Measurements from ENCODE around the gene ARHGAP9. TPM values are rescaled to one million over a fixed set of nuclear protein-coding genes. Genes with fewer than 3 reads are reported as not detected.
"Not testable (repeated sequence)": the region's sequence is repeated elsewhere in the genome, so short reads cannot be mapped to it uniquely, and the experiment has no call there.

The ARHGAP9 gene
- total RNA-seq, 1 donor from 2014 or later, result 1.1 TPM

DNA sequence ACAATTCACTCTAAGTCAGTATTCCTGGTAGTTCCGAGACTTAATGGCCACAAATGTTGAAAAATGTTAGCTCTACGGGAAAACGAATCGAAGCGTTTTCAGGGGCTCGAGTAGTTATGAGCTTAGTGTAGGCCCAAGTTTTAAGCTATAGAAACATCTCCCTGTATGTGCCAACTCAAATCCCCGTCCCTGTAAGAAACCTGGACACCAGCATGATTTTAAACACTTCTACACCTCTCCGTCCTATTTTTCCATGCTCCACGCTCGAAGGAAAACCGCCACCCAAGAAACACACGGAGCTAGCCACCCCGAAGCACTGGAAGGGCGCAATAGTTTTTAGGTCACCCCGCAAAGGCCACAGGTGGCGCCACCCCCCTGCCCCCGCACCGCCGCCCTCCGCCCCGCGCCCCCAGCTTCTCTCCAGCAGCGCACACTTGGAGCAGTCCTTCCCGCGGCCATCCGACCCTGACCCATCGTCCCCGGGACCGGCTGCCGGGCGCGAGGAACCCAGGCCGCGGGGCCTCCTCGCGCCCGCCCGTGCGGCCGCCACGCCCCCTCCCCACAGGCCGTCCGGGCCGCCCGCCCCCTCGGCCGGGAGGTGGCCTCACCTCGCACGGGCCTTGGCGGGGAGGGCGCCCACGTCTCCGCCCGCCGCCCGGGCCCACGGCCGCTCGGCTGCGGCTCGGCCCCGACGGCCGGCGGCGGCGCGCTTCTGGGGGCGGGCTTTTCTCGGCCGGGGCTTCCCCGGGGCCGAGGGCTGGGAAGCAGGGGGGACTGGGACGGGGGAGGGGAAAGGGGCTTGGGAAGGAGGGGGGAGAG, 49.3 kb downstream of the ARHGAP9 start:
- H3K36me3 ChIP-seq (ENCODE audit: control insufficient read depth, insufficient read depth, low read length), result no peaks in the 10 kb centered on the region
- TF ChIP-seq, protein P1, sequence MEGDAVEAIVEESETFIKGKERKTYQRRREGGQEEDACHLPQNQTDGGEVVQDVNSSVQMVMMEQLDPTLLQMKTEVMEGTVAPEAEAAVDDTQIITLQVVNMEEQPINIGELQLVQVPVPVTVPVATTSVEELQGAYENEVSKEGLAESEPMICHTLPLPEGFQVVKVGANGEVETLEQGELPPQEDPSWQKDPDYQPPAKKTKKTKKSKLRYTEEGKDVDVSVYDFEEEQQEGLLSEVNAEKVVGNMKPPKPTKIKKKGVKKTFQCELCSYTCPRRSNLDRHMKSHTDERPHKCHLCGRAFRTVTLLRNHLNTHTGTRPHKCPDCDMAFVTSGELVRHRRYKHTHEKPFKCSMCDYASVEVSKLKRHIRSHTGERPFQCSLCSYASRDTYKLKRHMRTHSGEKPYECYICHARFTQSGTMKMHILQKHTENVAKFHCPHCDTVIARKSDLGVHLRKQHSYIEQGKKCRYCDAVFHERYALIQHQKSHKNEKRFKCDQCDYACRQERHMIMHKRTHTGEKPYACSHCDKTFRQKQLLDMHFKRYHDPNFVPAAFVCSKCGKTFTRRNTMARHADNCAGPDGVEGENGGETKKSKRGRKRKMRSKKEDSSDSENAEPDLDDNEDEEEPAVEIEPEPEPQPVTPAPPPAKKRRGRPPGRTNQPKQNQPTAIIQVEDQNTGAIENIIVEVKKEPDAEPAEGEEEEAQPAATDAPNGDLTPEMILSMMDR (IDR thresholded peaks at IDR 0.05; ENCODE audit: insufficient read depth, low read length, poor library complexity, severe bottlenecking), result peak; percentile 9
- no peaks in the 10 kb centered on the region for H3K27me3 ChIP-seq (ENCODE audit: control insufficient read depth, insufficient read depth, low read length)
- H3K4me3 ChIP-seq (ENCODE audit: low read depth, low read length), result peak overlapping the region; percentile 63
- DNase-seq (ENCODE audit: low read depth), result no peak

DNA sequence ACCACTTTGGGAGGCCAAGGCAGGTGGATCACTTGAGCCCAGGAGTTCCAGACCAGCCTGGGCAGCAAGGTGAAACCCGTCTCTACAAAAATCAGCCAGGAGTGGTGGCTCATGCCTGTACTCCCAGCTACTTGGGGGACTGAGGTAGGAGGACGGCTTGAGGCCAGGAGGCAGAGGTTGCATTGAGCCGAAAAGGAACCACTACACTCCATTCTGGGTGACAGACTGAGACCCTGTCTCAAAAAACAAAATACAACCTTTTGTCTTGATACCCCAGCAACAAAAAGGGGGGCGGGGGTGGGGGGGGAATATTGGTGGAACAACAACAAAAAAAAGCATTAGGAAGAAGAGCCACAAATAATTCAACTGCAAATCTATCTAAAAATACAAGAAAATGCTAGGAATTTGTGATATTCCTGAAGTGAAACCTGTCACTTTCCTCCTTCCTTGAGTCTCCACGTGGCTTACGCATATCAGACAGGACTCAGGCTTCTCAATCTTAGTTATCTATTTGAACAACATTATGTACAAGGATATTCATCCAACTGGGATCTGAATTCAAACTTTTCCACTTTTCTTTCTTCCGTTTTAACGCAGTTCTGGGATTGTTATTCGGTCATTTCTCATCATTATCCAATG, 50.1 kb downstream of the ARHGAP9 start:
- Histone ChIP-seq H3K36me3 (ENCODE audit: control insufficient read depth, insufficient read depth, low read length) (no peaks in the 10 kb centered on the region), H3K4me3 (ENCODE audit: low read depth, low read length) (peak overlapping the region; percentile 63), H3K27me3 (ENCODE audit: control insufficient read depth, insufficient read depth, low read length) (no peaks in the 10 kb centered on the region)
- TF ChIP-seq, protein P1 (IDR thresholded peaks at IDR 0.05; ENCODE audit: insufficient read depth, low read length, poor library complexity, severe bottlenecking), result no peak
- DNase-seq (ENCODE audit: low read depth), result no peak

DNA sequence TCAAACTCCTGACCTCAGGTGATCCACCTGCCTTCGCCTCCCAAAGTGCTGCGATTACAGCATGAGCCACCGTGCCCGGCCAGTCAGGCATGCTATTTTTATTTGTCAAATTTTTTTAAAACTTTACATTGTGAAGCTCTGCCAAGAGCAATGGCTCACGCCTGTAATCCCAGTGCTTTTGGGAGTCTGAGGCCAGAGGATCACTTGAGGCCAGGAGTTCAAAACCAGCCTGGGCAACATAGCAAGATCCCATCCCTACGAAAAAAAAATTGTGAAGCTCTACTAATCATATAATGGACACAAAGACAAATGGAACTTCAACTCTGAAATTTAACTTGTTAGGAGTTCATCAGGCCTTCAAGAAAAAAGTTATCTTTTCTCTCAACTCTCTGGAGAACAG, 50.7 kb downstream of the ARHGAP9 start:
- H3K4me3 ChIP-seq (ENCODE audit: low read depth, low read length), result no peak overlapping the region
- DNase-seq (ENCODE audit: low read depth), result no peak
- no peaks in the 10 kb centered on the region for H3K27me3 ChIP-seq (ENCODE audit: control insufficient read depth, insufficient read depth, low read length)
- TF ChIP-seq, protein P1 (IDR thresholded peaks at IDR 0.05; ENCODE audit: insufficient read depth, low read length, poor library complexity, severe bottlenecking), result no peak
- peaks cover under 1% of the 10 kb centered on the region for H3K36me3 ChIP-seq (ENCODE audit: control insufficient read depth, insufficient read depth, low read length)

DNA sequence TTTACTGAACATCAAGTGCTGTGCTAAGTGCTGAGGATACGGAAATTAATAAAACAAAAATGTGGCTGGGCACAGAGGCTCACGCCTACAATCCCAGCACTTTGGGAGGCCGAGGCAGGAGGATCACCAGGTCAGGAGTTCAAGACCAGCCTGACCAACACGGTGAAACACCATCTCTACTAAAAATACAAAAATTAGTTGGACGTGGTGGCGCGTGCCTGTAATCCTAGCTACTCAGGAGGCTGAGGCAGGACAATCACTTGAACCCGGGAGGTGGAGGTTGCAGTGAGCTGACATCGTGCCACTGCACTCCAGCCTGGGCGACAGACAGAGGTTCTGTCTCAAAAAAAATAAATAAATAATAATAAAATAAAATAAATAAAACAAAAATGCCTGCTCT, 52.7 kb downstream of the ARHGAP9 start:
- not testable (repeated sequence) for DNase-seq (ENCODE audit: low read depth); H3K4me3 ChIP-seq (ENCODE audit: low read depth, low read length); H3K36me3 ChIP-seq (ENCODE audit: control insufficient read depth, insufficient read depth, low read length); H3K27me3 ChIP-seq (ENCODE audit: control insufficient read depth, insufficient read depth, low read length)

Other genes with a start within 250 kb of the ARHGAP9 start
- gene STAC3, start 228.7 kb downstream of the ARHGAP9 start, total RNA-seq, result 0.71 TPM in 1 of 2 replicates, not detected in the other
- 17.9 and 18.5 TPM in 2 replicates for gene R3HDM2, start 48.8 kb downstream of the ARHGAP9 start, total RNA-seq
- not detected in 2 replicates for gene INHBC, start 45.1 kb downstream of the ARHGAP9 start, total RNA-seq
- gene INHBE, start 24.6 kb downstream of the ARHGAP9 start, total RNA-seq, result 4.4 and 8.7 TPM in 2 replicates
- 1.6 TPM in 2 replicates for gene GLI1, start 20.1 kb downstream of the ARHGAP9 start, total RNA-seq
- 260 and 268 TPM in 2 replicates for gene MARS1, start 8.2 kb upstream of the ARHGAP9 start, total RNA-seq
- 95.7 and 107 TPM in 2 replicates for gene DDIT3, start 40.6 kb upstream of the ARHGAP9 start, total RNA-seq
- 10.0 and 11.6 TPM in 2 replicates for gene MBD6, start 43.0 kb upstream of the ARHGAP9 start, total RNA-seq
- gene DCTN2, start 67.3 kb upstream of the ARHGAP9 start, total RNA-seq, result 154 and 191 TPM in 2 replicates
- gene KIF5A, start 70.2 kb upstream of the ARHGAP9 start, total RNA-seq, result 1.2 and 1.9 TPM in 2 replicates
- gene PIP4K2C, start 111.3 kb upstream of the ARHGAP9 start, total RNA-seq, result 96.0 and 105 TPM in 2 replicates
- 27.3 and 34.1 TPM in 2 replicates for gene DTX3, start 125.0 kb upstream of the ARHGAP9 start, total RNA-seq
- 2.3 and 2.4 TPM in 2 replicates for gene ARHGEF25, start 131.6 kb upstream of the ARHGAP9 start, total RNA-seq
- gene B4GALNT1, start 153.3 kb upstream of the ARHGAP9 start, total RNA-seq, result 0.48 and 2.2 TPM in 2 replicates
- 268 and 310 TPM in 2 replicates for gene OS9, start 214.3 kb upstream of the ARHGAP9 start, total RNA-seq

All from kidney epithelial cell (primary cell).